ENCODE data around the gene TSEN54. TPM values are rescaled to one million over a fixed set of nuclear protein-coding genes. Genes with fewer than 3 reads are reported as not detected.
A peak's percentile ranks its signal among the peaks of the same experiment; 100 is the strongest.

TSEN54 gene
- total RNA-seq, 2 donors from 2014 or later = 9.0 to 9.5 TPM

DNA sequence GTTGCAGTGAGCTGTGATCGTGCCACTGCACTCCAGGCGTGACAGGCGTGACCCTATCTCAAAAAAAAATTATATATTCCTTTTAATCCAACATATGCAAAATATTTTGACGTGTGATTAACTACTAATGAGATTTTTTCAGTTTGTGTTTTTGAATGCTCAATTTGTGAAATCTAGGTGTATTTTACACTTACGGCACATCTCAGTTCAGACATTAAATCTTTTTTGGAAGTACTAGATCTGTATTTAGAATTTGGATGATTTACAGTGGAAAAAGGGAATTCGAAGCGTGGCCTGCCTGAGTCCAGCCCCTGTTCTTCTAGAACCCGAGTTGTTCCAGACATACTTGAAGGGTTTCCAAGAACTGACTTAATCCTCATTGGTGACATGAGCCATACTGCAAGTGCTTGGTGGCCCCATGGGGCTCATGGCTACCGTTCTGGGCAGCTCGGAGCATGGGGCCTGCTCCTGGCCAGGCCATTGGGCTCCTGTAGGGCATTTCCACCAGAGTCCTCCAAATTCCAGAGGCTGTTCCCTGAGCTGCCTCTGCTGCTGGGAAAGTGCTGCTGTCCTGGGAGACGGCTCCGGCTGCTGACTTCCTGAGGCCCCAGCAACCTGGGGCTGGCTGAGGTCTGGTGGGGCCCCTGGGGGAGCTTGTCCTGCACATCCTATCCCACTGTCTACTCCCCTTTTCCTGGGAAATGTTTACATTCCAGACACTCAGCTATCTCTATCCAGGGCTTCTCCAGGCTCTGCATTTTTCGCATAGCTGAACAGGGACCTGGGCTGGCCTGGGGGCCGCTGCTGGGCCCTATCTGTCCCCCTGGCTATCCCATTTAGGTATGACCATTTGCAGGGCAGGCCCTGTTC, 36.3 kb downstream of the TSEN54 start:
- intact Hi-C loops (cut with DNase I) = no loop called here
- ATAC-seq = peak in 1 of 2 donors; percentile 24
- DNase-seq = no peak

DNA sequence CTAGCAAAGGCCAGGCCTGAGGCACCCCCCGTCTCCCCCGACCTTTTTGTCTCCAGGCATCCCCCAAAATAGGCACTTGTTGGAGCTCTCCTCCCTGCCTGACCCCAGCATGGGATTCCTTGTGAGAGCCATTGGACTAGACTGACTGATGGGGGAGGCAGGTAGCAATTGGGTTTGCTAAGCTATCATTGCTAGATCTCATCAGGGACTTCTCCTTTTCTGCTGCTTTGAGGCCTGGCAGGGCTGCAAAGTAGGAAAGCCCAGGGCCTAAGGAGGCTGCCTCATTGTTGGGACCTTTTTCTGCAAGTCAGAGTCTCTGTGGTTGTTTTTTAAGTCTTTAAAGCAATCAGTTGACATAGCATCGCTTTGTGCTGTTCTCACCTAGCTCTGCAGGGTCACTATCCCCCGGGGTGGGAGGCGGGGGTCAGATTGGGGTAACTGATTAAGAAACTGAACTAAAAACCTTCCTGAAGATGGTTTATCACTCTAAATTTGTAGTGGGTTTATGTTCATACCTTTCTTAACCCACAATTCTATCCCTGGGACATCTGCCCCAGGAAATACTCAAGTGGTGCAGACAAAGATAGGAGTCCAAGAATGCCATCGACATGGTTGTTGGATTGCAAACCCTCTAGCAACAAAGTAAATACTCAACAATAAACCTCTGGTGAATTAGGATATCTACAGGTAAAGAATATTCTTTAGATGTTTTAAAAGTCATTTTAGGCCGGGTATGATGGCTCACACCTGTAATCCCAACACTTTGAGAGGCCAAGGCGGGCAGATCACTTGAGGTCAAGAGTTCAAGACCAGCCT, 37.2 kb downstream of the TSEN54 start:
- no peak for DNase-seq
- ATAC-seq = no peak
- intact Hi-C loops (cut with DNase I) = no loop called here

- no peak for DNase-seq
- no peak for ATAC-seq
- intact Hi-C loops (cut with DNase I) = no loop called here
Measured at GRCh38 chr17:75555679-75556153, 39.4 kb downstream of the TSEN54 start.

GRCh38 chr17:75557075-75557851, 40.9 kb downstream of the TSEN54 start:
- no peak for DNase-seq
- ATAC-seq = peak; percentile 79 to 80
- intact Hi-C loops (cut with DNase I) = no loop called here

- DNase-seq (no peak), ATAC-seq (no peak)
- intact Hi-C loops (cut with DNase I) = no loop called here
Measured at GRCh38 chr17:75557852-75558665, 41.7 kb downstream of the TSEN54 start.

DNA sequence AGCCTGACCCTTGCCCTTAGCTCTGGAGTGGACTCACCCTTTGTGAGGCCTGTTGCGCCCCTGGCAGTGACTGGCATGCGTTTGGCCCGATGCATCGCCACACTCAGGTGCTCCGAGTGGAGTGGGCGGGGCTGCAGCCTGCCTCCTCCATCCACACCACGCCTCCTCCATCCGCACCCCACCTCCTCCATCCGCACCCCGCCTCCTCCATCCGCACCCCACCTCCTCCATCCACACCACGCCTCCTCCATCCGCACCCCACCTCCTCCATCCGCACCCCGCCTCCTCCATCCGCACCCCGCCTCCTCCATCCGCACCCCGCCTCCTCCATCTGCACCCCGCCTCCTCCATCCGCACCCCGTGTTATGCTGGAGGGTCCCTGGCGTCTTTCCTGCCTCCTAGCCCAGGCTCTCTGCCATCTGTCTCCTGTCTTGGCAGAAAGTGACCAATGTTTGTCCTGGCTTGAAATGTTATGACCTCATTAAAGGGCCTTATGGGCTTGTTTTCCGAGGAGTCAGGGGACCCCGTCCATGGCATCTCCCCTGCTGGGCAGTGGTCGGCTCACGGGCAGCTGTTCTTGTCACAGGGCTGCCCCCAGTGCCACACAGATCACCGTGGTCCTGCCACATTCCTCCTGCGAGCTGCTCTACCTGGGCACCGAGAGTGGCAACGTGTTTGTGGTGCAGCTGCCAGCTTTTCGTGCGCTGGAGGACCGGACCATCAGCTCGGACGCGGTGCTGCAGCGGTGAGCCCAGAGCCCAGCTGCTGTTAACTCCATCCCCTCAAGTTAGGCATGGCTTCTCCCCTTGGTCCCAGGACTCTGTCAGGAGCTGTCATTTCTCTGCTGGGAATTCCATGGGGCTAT, 42.6 kb downstream of the TSEN54 start:
- no peak for ATAC-seq
- intact Hi-C loops (cut with DNase I) = no loop called here

GRCh38 chr17:75559958-75560533, 43.7 kb downstream of the TSEN54 start:
- intact Hi-C loops (cut with DNase I) = no loop called here
- no peak for ATAC-seq
- DNase-seq = no peak

More for the DNA sequence above, 42.6 kb downstream of the TSEN54 start:
- DNase-seq = no peak

DNA sequence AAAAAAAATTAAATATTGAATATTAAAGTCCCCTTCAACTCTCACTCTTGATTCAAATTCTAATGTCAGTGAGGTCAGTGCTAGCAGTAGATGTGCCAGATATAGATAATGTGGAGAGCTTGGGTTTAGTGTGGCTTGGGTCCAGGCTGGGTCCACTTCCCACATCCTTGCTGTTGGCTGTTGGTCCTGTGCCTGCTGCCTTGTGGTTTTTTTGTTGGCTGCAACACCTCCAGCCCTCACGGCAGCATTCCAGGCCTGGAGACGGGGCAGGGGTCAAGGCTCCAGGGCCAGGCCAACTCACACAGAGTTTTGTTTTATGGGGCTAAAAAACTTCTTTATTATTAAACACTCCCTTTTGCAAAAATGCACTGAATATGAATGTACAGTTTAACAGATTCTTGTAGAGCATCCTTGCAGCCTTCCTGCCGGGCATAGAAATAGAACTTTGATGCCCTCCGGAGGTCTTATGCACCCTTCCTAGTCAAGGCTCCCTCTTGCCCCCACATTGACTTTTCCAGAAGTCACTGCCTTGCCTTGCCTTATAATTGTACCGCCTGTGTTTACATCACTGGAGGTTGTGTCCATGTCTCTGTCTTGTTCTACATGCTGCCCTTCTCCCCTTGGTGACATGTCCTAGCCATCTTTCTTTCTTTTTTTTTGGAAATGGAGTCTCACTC, 45.7 kb downstream of the TSEN54 start:
- ATAC-seq (no peak), DNase-seq (no peak)
- intact Hi-C loops (cut with DNase I) = no loop called here

DNA sequence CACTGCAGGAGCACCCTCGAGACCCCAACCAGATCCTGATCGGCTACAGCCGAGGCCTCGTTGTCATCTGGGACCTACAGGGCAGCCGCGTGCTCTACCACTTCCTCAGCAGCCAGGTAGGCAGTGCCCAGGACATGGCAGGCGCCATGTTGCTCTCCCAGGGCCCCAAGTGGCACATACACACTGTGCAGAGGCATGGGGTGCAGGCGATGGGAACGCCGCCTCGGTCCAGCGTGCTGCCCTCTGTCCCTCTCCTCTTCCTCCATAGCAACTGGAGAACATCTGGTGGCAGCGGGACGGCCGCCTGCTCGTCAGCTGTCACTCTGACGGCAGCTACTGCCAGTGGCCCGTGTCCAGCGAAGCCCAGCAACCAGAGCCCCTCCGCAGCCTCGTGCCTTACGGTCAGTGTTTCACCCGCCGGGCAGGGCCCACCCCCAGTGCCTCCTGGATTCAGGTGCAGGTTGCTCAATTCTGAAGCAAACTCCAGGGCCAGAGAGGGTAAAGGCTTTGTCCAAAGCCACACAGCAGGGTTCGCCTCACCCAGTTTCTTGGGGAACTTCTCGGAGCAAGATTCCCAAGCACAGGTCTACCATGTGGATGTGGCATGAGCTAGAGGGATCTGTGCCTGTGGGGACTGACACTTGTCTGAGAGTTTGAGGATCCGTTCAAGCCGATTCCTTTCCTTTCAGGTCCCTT, 46.9 kb downstream of the TSEN54 start:
- ATAC-seq (no peak), DNase-seq (no peak)
- intact Hi-C loops (cut with DNase I) = no loop called here

- DNase-seq (no peak), ATAC-seq (no peak)
- intact Hi-C loops (cut with DNase I) = no loop called here
Measured at GRCh38 chr17:75564195-75564594, 47.9 kb downstream of the TSEN54 start.

DNA sequence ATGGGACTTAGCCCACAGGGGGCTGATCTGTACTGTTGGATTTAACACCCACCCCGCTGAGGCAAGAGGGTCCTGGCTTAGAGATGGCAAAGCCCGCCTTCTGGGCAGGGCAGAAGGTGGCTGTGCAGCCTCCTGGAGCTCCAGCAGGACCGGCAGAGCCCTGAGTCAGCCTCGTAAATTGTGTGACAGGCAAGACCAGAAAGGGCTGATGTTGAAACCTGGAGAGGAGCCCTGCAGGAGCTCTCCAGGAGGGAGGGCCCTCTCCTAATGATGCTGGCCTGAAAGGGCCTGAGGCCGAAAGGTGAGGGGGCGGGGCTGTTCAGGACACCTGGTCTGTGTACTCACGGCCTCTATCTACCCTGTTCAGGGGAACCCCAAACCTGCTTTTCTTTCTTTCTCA, 48.7 kb downstream of the TSEN54 start:
- no peak for DNase-seq
- ATAC-seq = no peak
- intact Hi-C loops (cut with DNase I) = no loop called here

- intact Hi-C loops (cut with DNase I) = no loop called here
- ATAC-seq (no peak), DNase-seq (no peak)
Measured at GRCh38 chr17:75565618-75566017, 49.3 kb downstream of the TSEN54 start.

GRCh38 chr17:75566416-75566815, 50.1 kb downstream of the TSEN54 start:
- intact Hi-C loops (cut with DNase I) = no loop called here
- ATAC-seq = no peak

DNA sequence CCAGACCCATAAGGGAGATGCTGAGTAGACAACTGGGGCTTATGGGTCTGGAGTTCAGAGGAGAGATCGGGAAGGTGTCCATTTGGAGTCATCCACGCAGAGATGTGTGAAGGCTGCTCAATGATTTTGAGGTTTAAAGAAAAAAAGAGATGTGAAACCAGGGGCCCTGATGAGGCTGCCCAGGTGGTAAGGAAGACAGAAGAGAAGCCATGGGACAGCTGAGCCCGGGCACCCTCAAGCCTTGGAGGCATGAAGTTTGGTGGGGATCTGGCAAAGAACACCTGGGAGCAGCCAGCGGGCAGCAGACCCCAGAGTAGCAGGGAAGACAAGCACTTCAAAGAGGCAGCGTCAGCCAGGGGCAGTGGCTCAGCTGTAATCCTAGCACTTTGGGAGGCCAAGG, 50.5 kb downstream of the TSEN54 start:
- DNase-seq (no peak), ATAC-seq (no peak)
- intact Hi-C loops (cut with DNase I) = no loop called here

More at GRCh38 chr17:75566416-75566815, 50.1 kb downstream of the TSEN54 start:
- no peak for DNase-seq

DNA sequence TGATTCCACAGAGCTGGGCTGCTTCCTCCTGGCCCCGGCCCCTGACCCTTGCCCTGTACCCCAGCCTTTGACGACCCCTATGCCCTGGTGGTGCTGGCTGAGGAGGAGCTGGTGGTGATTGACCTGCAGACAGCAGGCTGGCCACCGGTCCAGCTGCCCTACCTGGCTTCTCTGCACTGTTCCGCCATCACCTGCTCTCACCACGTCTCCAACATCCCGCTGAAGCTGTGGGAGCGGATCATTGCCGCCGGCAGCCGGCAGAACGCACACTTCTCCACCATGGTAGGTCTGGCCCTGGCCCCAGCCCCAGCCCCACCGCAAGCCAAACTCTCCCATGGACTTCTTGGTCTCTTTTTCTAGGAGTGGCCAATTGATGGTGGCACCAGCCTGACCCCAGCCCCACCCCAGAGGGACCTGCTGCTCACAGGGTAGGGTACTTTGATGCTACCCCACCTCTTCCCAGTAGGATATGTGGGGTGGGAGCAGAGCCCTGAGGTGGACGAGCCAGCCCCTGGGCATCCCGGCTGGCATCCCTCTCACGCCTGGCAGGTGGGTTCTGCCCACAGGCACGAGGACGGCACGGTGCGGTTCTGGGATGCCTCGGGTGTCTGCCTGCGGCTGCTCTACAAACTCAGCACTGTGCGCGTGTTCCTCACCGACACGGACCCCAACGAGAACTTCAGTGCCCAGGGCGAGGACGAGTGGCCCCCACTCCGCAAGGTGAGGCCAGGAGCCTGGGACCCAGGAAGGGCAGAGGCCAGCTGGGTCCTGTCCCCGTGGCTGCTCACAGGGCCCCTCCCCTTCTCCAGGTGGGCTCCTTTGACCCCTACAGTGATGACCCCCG, 52.3 kb downstream of the TSEN54 start:
- no peak for ATAC-seq
- DNase-seq = no peak
- intact Hi-C loops (cut with DNase I) = no loop called here

Data from left cardiac atrium (tissue), 4 donors.